SKM-1 (cell line): ENCODE results near the gene PTPRZ1.

Experiments used
- DNase-seq: peaks from one replicate; lab custom pipeline; 2025; ENCODE audit not compliant: unreplicated experiment; lab: John Stamatoyannopoulos, UW

Gene PTPRZ1

GRCh38 chr7:121890833-121891232 is 17.9 kb downstream of the PTPRZ1 start:
- no peak for DNase-seq

GRCh38 chr7:121891731-121892130 is 18.8 kb downstream of the PTPRZ1 start:
- DNase-seq, result no peak

- DNase-seq, result no peak
Observed at GRCh38 chr7:121901026-121901425, 28.1 kb downstream of the PTPRZ1 start.

- no peak for DNase-seq
Observed at GRCh38 chr7:121904120-121904519, 31.2 kb downstream of the PTPRZ1 start.

GRCh38 chr7:121908042-121908441 is 35.1 kb downstream of the PTPRZ1 start:
- no peak for DNase-seq

GRCh38 chr7:121909716-121910345 is 36.9 kb downstream of the PTPRZ1 start:
- no peak for DNase-seq

- DNase-seq, result no peak
Observed at GRCh38 chr7:121913947-121914675, 41.1 kb downstream of the PTPRZ1 start.

- no peak for DNase-seq
Observed at GRCh38 chr7:121914676-121915279, 41.8 kb downstream of the PTPRZ1 start.

- DNase-seq, result no peak
Observed at GRCh38 chr7:121916211-121916610, 43.2 kb downstream of the PTPRZ1 start.

GRCh38 chr7:121919986-121920385 is 47.0 kb downstream of the PTPRZ1 start:
- DNase-seq, result no peak

- no peak for DNase-seq
Observed at GRCh38 chr7:121924269-121925186, 51.6 kb downstream of the PTPRZ1 start.

GRCh38 chr7:121931149-121931902 is 58.4 kb downstream of the PTPRZ1 start:
- DNase-seq, result no peak

GRCh38 chr7:121932768-121933167 is 59.8 kb downstream of the PTPRZ1 start:
- DNase-seq, result no peak

GRCh38 chr7:121936951-121937623 is 64.1 kb downstream of the PTPRZ1 start:
- DNase-seq, result no peak

GRCh38 chr7:121938429-121938996 is 65.6 kb downstream of the PTPRZ1 start:
- no peak for DNase-seq

- no peak for DNase-seq
Observed at GRCh38 chr7:121940918-121941317, 68.0 kb downstream of the PTPRZ1 start.

GRCh38 chr7:121941830-121942229 is 68.9 kb downstream of the PTPRZ1 start:
- DNase-seq, result no peak

GRCh38 chr7:121945066-121945465 is 72.1 kb downstream of the PTPRZ1 start:
- no peak for DNase-seq

- DNase-seq, result no peak
Observed at GRCh38 chr7:121945480-121946236, 72.7 kb downstream of the PTPRZ1 start.
